GM19035 (cell line): ENCODE measurements around the gene ZNF222.

Experiments used
- ATAC-seq: cut with Tn5 transposase; IDR thresholded peaks from one replicate; pipeline ENCODE4 v1.9.1; 2021; ENCODE audit not compliant: unreplicated experiment

ZNF222 gene

GRCh38 chr19:44025217-44025936, at the start of gene ZNF222:
ZNF222 (plus strand) TSS chr19:44025379; CDS start chr19:44025437, 58 bp downstream.
- ATAC-seq, result peak; percentile 82

GRCh38 chr19:43976732-43977131, 48.4 kb upstream of the ZNF222 start:
- ATAC-seq, result no peak

- no peak for ATAC-seq
Observed at GRCh38 chr19:43983544-43983911, 41.7 kb upstream of the ZNF222 start.

GRCh38 chr19:43983912-43984686, 41.1 kb upstream of the ZNF222 start, which contains the start of gene ZNF155:
ZNF155 (plus strand) TSS chr19:43984188; CDS start chr19:43988544, 4,356 bp downstream.
- peak; percentile 85 for ATAC-seq

GRCh38 chr19:43984687-43985000, 40.5 kb upstream of the ZNF222 start:
- ATAC-seq, result no peak

- ATAC-seq, result no peak
Observed at GRCh38 chr19:43997631-43998290, 27.4 kb upstream of the ZNF222 start.

GRCh38 chr19:44002212-44002565, 23.0 kb upstream of the ZNF222 start:
- no peak for ATAC-seq

GRCh38 chr19:44002566-44003460, 22.4 kb upstream of the ZNF222 start, which contains the start of gene ZNF230:
ZNF230 (plus strand) TSS chr19:44002957; CDS start chr19:44007079, 4,122 bp downstream.
- peak; percentile 98 for ATAC-seq

GRCh38 chr19:44003461-44004009, 21.6 kb upstream of the ZNF222 start:
- no peak for ATAC-seq

GRCh38 chr19:44005973-44006372, 19.2 kb upstream of the ZNF222 start:
- no peak for ATAC-seq

- no peak for ATAC-seq
Observed at GRCh38 chr19:44007473-44007872, 17.7 kb upstream of the ZNF222 start.

GRCh38 chr19:44010468-44010867, 14.7 kb upstream of the ZNF222 start:
- ATAC-seq, result no peak

GRCh38 chr19:44019498-44019897, 5.7 kb upstream of the ZNF222 start:
- ATAC-seq, result no peak

GRCh38 chr19:44021221-44021620, 4.0 kb upstream of the ZNF222 start:
- no peak for ATAC-seq

- no peak for ATAC-seq
Observed at GRCh38 chr19:44024900-44025216, 321 bp upstream of the ZNF222 start.

- ATAC-seq, result no peak
Observed at GRCh38 chr19:44026622-44027021, 1.4 kb downstream of the ZNF222 start.

GRCh38 chr19:44032001-44032610, 6.9 kb downstream of the ZNF222 start:
- no peak for ATAC-seq

GRCh38 chr19:44042147-44042546, 17.0 kb downstream of the ZNF222 start:
- no peak for ATAC-seq

GRCh38 chr19:44050740-44051649, 25.8 kb downstream of the ZNF222 start:
- no peak for ATAC-seq
